HG02943 (cell line): ENCODE results near the gene IMPDH2.
A peak's percentile ranks its signal among the peaks of the same experiment; 100 is the strongest.
"Not testable (repeated sequence)": the region's sequence is repeated elsewhere in the genome, so short reads cannot be mapped to it uniquely, and the experiment has no call there.

Experiments
- ATAC-seq: cut with Tn5 transposase; IDR thresholded peaks from one replicate; pipeline ENCODE4 v1.9.1; 2021; ENCODE audit warnings: mild to moderate bottlenecking, low read depth, moderate library complexity; ENCODE audit not compliant: unreplicated experiment

IMPDH2 gene

DNA sequence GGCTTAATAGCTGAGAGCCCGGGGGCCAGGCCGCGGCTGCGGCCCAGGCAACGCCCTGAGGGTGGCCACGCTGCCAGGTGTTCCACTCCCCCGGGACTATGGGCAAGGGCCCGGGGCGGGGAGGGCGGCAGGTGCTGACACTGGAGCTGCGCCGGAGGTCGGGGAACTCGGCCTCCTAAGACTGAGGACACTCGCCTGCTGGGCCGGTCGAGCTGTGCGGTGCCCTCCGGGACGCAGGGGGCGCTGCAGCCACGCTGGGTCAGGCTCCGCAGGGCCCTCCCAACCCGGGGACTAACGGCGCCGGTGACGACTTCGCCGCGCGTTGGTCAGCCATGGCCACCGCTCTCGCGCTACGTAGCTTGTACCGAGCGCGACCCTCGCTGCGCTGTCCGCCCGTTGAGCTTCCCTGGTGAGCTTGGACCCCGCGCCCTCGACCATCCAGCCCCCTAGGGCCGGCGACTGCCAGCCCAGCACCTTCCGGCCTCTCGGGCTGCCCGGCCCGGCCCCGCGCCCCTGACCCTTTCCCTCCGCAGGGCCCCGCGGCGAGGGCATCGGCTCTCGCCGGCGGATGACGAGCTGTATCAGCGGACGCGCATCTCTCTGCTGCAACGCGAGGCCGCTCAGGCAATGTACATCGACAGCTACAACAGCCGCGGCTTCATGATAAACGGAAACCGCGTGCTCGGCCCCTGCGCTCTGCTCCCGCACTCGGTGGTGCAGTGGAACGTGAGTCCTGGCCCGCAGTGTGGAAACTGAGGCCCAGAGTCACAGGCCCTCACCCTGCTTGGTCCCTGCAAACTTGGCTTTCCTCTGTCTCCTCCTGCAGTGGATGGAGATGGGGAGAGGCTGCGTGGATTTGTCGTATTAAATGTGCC is 7.1 kb downstream of the IMPDH2 start, which contains the start of gene NDUFAF3:
Gene NDUFAF3, plus strand, starts transcription at position 309 of the 875 bp plus-strand sequence. Its CDS starts 24 bp downstream, at position 333.
- peak; percentile 51 for ATAC-seq

DNA sequence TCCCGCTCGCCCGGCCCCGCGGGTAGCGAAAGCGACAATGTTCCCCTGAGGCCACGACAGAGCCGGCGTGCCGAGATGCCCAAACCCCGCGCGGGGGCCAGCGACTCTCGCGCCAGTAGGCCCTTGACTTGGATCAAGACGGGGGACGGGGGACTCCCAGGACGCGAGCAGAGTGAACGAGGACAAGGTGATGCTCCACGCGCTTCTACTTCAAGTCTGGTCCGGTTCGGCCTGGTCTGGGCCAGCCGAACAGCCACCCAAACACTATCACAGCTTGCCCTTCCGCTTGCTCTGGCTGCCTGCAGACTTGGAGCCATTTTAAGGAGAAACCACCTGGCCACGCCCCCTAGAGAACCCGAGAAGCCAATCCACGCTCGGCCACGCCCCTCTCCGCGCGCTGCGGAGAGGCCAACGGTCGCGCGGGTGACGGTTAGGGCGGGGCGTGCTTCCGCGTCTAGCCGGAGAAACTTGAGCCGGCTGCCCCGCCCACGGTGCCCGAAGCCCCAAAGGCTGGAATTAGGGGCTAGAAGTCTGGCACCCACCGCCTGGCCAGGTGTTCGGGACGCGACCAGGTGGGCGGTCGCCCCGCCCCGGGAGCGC is 7.9 kb downstream of the IMPDH2 start:
- peak; percentile 62 for ATAC-seq

DNA sequence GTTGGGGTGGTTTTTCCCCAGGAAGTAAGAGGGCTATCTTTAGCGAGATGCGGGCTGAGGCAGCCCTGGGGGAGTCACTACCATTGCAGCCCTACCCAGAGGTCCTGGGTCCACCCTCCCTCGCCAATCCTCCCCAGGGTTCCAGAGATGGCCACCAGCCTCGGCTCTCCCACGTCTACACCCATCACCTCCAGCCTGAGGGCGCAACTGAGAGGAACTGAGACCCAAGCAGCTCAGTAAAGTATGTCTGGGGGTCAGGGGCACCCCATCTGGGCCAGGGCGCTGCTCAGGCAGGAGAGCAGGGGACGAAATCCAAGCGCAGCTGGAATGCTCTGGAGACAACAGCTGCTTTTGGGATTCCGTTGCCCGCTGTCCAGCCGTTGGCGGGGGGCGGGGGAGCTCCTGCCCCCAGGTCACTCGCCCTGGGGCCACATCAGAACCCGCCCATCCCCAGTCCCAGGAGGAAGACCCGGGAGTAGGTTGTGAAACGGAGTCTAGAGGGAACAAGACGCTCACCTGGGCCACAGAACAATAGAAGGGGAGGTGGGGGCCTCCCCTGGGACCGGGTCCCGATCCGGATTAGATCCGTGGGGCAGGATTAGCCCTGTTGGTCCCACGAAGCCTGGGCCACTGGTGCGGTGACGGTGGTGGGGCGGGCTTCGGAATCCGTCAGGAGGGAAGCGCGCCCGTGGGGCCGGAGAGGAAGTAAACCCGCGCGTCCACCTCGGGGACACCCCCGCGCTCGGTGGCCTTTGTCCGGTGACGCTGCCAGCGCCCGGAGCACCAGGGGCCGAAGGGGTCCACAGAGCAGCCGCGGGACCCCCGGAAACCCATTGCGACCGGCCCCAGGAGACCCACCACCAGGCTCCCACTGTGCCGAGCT is 8.6 kb downstream of the IMPDH2 start:
- ATAC-seq = no peak

GRCh38 chr3:49019941-49020329 is 9.3 kb downstream of the IMPDH2 start:
- no peak for ATAC-seq

GRCh38 chr3:49018707-49019006 is 10.5 kb downstream of the IMPDH2 start:
- ATAC-seq = no peak

DNA sequence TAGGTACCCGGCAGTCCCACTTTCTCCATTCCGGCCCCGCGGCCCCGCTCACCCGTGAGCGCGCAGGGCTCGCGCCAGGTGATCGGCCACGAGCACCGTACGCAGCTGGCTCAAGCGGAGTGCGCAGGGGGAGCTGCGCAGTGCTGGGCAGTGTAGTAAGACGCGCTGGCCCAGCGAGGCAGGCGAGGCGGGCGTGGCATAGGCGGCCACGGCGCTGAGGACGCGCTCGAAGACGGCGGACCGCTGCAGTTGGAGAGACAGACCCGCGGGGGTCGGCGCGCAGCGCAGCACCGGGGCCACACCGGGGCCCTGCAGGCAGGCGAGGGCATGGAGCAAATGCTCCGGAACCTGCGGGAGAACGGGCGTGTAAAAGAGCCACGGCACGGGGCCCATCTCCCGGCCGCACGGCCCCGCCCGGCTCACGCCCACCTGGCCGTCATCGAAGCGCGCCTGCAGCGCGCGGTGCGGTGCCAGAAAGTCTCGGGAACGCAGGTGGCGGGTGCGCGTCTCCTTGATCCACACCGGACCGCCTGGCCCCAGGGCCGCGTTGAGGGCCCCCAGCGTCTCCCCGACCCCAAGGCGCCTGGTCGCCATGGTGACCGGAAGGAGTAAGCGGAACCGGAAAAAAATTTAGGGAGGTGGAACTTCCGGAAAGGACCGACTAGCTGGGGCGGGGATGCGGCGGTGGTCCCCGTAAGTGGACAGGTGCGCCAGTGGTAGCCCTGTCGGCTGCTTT is 11.1 kb downstream of the IMPDH2 start, which contains the start of gene DALRD3:
Gene DALRD3, minus strand, starts transcription at position 610 of the 736 bp plus-strand sequence. Its CDS starts 16 bp downstream, at position 594.
- no peak for ATAC-seq

- ATAC-seq = no peak
These were observed 11.8 kb downstream of the IMPDH2 start for GRCh38 chr3:49017229-49017970.

DNA sequence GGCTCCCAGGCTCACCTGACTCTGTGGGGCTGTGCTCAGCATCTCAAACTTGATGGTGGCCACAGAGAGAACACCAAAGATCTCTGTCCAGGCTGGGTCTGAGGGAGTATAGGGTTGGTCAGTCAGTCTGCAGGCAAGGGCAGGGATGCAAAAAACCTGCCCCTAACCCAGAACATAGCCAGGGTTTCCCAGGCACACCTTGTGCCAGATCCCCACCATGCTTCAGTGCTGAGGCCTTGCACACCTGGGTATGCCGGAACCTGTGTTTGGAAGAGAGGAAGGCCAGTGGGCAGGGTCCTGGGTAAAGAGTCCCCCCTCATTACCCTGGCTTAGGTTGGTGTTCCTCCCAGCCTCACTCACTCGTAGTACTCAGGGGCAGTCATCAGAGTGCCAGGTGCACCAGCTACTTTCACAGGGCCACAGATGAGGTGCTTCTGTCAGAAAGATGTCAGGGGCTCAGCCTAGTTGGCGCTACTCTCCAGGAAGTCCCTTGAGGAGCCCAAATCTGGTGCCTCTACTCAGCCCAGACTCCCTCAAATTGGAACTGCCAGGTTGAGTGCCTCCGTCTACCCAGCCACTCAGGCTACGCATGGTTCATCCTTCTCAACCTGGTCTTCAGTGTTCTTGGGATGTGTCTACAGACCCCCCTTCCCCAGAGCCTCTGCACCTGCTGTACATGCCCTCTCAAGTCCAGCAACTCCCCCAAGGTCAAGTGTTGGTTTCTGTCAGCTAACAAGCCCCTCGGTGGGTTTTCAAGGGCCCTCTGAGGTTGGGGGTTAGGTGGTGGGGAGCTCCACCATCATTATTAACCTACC is 12.6 kb downstream of the IMPDH2 start:
- ATAC-seq = no peak

DNA sequence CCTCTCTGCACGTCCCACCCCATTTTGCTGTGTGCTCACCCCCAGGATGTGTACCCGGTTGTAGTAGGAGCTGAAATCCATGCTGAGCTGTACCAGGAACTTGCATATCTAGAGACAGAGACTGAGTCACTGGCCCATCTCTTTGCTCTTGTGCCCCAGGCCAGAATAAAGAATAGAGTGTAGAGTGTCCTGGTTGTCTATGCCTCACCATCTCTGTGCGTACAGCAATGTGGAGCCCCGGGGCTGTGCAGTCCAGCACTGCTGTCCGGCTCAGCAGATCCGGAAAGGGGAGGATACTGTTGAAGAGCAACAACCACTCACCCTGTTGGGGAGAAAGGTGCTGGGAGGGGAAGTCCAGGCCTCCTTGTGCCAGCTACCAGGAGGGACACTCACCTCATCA is 13.4 kb downstream of the IMPDH2 start:
- ATAC-seq = no peak

DNA sequence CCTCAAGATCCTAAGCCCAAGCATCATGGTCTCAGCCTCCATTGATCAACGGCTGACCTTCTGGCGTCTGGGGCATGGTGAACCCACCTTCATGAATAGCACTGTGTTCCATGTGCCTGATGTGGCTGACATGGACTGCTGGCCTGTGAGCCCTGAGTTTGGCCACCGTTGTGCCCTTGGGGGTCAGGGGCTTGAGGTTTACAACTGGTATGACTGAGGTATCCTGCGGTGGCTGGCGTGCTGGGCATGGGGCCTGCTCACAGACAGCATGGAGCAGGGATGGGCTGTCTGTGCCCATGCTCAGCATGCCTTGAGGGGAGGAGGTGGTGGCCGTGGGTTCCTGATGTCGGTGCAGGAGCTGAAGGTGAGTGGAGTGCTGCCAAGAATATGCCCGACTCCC is 14.1 kb downstream of the IMPDH2 start:
- no peak for ATAC-seq

GRCh38 chr3:49013738-49014660 is 15.2 kb downstream of the IMPDH2 start:
- ATAC-seq = no peak

DNA sequence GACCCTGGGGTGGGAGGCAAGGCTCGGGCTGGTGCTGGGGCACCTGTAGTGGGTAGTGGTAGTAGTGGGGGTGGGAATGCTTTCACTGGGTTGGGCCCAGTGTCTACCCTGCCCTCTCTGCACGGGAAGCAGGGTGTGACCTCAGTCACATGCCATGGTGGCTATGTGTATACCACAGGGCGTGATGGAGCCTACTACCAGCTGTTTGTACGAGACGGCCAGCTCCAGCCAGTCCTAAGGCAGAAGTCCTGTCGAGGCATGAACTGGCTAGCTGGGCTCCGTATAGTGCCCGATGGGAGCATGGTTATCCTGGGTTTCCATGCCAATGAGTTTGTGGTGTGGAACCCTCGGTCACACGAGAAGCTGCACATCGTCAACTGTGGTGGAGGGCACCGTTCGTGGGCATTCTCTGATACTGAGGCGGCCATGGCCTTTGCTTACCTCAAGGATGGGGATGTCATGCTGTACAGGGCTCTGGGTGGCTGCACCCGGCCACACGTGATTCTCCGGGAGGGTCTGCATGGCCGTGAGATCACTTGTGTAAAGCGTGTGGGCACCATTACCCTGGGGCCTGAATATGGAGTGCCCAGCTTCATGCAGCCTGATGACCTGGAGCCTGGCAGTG is 16.0 kb downstream of the IMPDH2 start:
- ATAC-seq = no peak

GRCh38 chr3:49012441-49013017 is 16.7 kb downstream of the IMPDH2 start:
- no peak for ATAC-seq

- no peak for ATAC-seq
These were observed 19.8 kb downstream of the IMPDH2 start for GRCh38 chr3:49009396-49009795.

GRCh38 chr3:49008627-49009026 is 20.6 kb downstream of the IMPDH2 start:
- ATAC-seq = not testable (repeated sequence)

DNA sequence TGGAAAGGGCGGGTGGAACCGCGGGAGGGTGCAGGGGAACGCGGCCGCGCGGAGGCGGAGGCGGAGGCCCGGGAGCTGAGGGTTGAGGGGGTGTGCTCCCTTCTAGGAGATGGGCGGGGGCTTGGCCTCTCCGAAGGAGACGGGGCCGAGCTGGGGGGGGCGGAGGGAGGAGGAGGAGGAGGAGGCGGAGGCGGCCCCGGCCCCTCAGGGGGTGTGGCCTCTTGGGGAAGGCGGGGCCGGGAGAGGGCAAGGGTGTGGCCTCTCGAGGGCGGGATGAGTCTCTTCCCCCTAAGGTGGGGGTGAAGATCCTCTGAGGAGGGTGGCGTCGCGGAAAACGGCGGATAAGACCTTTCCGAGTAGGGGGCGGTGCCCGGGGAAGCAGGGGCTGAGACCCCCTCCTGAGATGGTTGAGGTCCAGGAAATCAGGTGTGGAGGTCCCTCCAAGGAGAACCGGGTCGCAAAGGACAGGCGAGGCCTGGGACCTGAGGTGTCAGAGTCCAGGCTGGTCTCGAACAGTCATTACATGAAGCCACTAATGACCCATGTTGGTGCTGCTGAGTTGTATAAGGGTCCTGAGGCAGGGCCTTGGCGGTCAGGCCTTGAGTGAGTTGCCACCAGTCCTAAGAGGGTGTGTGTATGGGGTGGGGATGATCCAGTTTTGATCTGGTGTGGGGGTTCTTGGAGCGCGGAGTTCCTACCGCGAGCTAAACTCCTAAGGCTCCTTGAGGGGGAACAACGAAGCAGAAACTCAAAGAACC is 21.2 kb downstream of the IMPDH2 start:
- ATAC-seq = peak; percentile 45
